Activated gamma-delta T cell treated with Interleukin-2 at 50 U/mL for 16 hours (primary cell): ENCODE data around the gene LYZL4.
A peak's percentile ranks its signal among the peaks of the same experiment; 100 is the strongest.

ENCODE experiments used
- DNase-seq: peaks from one replicate; pipeline ENCODE4 v3.0.0-alpha.2; 2020

LYZL4 gene

GRCh38 chr3:42425736-42426407 lies 15.5 kb upstream of the LYZL4 start:
- DNase-seq: no peak

- no peak for DNase-seq
Measured at GRCh38 chr3:42424911-42425310, 14.5 kb upstream of the LYZL4 start.

GRCh38 chr3:42421818-42422796 lies 11.7 kb upstream of the LYZL4 start:
- no peak for DNase-seq

- no peak for DNase-seq
Measured at GRCh38 chr3:42419563-42419962, 9.2 kb upstream of the LYZL4 start.

GRCh38 chr3:42412526-42413155 lies 2.2 kb upstream of the LYZL4 start:
- no peak for DNase-seq

- DNase-seq: no peak
Measured at GRCh38 chr3:42411429-42411828, 1.0 kb upstream of the LYZL4 start.

- DNase-seq: no peak
Measured at GRCh38 chr3:42408156-42408555, 2.3 kb downstream of the LYZL4 start.

GRCh38 chr3:42406727-42407450 lies 3.5 kb downstream of the LYZL4 start:
- no peak for DNase-seq

GRCh38 chr3:42405857-42406256 lies 4.6 kb downstream of the LYZL4 start:
- DNase-seq: no peak

- DNase-seq: no peak
Measured at GRCh38 chr3:42403737-42404136, 6.7 kb downstream of the LYZL4 start.

GRCh38 chr3:42402394-42403096 lies 7.9 kb downstream of the LYZL4 start:
- DNase-seq: no peak

- no peak for DNase-seq
Measured at GRCh38 chr3:42398080-42398479, 12.3 kb downstream of the LYZL4 start.

GRCh38 chr3:42397644-42398043 lies 12.8 kb downstream of the LYZL4 start:
- no peak for DNase-seq

- DNase-seq: no peak
Measured at GRCh38 chr3:42394579-42395288, 15.7 kb downstream of the LYZL4 start.

GRCh38 chr3:42387802-42388651 lies 22.4 kb downstream of the LYZL4 start:
- DNase-seq: peak; percentile 29

- DNase-seq: no peak
Measured at GRCh38 chr3:42381551-42382082, 28.8 kb downstream of the LYZL4 start.

- no peak for DNase-seq
Measured at GRCh38 chr3:42377681-42378080, 32.7 kb downstream of the LYZL4 start.

GRCh38 chr3:42376344-42376798 lies 34.0 kb downstream of the LYZL4 start:
- peak; percentile 24 for DNase-seq

GRCh38 chr3:42375121-42375800 lies 35.1 kb downstream of the LYZL4 start:
- no peak for DNase-seq

- no peak for DNase-seq
Measured at GRCh38 chr3:42371776-42372175, 38.6 kb downstream of the LYZL4 start.
